GM12891 (cell line): Measurements from ENCODE around the gene OR2M2. TPM values are rescaled to one million over a fixed set of nuclear protein-coding genes. Genes with fewer than 3 reads are reported as not detected.

ENCODE experiments used
- DNase-seq: peaks from one replicate; pipeline ENCODE4 v3.0.0; 2011; ENCODE audit warnings: low spot score; ENCODE audit not compliant: insufficient read length
- FAIRE-seq: peaks from 2 replicates; lab custom pipeline; 2011; peaks lifted over from hg19 to GRCh38; lab: Jason Lieb, UNC
- PAX5 ChIP-seq: IDR thresholded peaks from 2 replicates; pipeline ENCODE4 v1.6.1; 2011; ENCODE audit warnings: low read length, moderate library complexity, mild to moderate bottlenecking; ENCODE audit not compliant: insufficient read depth, severe bottlenecking
- POLR2A ChIP-seq: IDR thresholded peaks from 2 replicates; pipeline ENCODE4 v1.6.1; 2011; ENCODE audit warnings: low read depth, low read length, control low read depth
- POLR2AphosphoS5 ChIP-seq: IDR thresholded peaks from 2 replicates; pipeline ENCODE4 v1.6.1; 2011; ENCODE audit warnings: low read depth, low read length, control low read depth
- POU2F2 ChIP-seq: IDR thresholded peaks from 2 replicates; pipeline ENCODE4 v1.6.1; 2011; ENCODE audit warnings: low read depth, mild to moderate bottlenecking, control low read depth, low read length, moderate library complexity
- SPI1 ChIP-seq: IDR thresholded peaks from 2 replicates; pipeline ENCODE4 v1.6.1; 2011; ENCODE audit warnings: low read depth, low read length, control low read depth
- TAF1 ChIP-seq: IDR thresholded peaks from 2 replicates; pipeline ENCODE4 v1.6.1; 2011; ENCODE audit warnings: low read depth, low read length, control low read depth
- polyA plus RNA-seq: library from polyadenylated mRNA; unstranded; fragments of >200 nt; gene quantifications from one replicate; pipeline ENCODE4 v1.2.1, GENCODE V29; 2012; ENCODE audit warnings: low read depth, missing spikeins, inconsistent platforms; ENCODE audit not compliant: missing spikeins

Gene OR2M2, protein sequence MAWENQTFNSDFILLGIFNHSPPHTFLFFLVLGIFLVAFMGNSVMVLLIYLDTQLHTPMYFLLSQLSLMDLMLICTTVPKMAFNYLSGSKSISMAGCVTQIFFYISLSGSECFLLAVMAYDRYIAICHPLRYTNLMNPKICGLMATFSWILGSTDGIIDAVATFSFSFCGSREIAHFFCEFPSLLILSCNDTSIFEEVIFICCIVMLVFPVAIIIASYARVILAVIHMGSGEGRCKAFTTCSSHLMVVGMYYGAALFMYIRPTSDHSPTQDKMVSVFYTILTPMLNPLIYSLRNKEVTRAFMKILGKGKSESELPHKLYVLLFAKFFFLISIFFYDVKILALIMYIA
- not detected for polyA plus RNA-seq

DNA sequence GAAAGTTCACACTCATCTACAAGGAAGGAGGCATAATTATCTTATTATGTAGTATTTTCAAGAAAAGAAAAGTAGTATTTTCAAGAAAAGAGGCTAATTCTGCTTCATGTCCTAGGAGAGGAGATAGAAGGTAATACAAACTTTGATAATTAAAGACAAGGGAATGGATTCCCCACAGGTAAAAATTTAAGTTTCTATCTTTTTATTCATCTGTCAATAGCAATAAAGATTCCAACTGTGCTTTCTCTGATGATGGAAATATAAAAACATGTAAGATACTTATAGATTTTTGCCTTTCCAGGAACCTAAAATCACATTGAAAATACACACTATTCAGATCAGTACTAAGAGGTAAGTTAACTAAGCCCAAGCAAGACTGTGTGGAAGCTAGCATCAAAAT, at the start of gene OR2M2:
TSS of gene OR2M2 (plus strand) at position 301 of the 400 bp plus-strand sequence. CDS start 5,165 bp downstream, outside the sequence.
- FAIRE-seq (no peak), DNase-seq (no peak)
- TF ChIP-seq POLR2A (no peak), POU2F2 (no peak), POLR2AphosphoS5 (no peak), TAF1 (no peak), SPI1 (no peak), PAX5 (no peak)

DNA sequence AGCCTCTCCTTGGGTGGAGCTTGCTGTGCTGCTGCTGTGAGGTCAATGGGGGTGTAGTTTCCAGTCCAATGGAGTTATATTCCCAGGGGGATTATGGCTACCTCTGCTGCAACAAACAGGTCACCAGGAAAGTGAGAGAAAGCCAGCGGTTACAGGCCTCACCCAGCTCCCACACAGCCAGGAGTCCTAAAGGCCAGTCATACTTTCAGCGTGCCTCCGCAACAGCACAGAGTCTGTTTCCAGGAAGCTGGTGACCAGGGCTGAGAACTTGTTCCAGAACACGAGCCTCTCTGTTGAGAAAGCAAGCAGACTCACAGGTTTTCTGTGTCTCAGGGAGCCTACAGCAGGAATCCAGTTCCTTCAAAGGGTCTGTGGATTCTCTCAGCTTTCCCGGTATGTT, 47.0 kb upstream of the OR2M2 start:
- FAIRE-seq (no peak), DNase-seq (no peak)
- no peak for TF ChIP-seq SPI1
- TF ChIP-seq POU2F2: no peak
- TF ChIP-seq TAF1: no peak
- TF ChIP-seq PAX5: no peak
- TF ChIP-seq POLR2AphosphoS5: no peak
- TF ChIP-seq POLR2A: no peak

DNA sequence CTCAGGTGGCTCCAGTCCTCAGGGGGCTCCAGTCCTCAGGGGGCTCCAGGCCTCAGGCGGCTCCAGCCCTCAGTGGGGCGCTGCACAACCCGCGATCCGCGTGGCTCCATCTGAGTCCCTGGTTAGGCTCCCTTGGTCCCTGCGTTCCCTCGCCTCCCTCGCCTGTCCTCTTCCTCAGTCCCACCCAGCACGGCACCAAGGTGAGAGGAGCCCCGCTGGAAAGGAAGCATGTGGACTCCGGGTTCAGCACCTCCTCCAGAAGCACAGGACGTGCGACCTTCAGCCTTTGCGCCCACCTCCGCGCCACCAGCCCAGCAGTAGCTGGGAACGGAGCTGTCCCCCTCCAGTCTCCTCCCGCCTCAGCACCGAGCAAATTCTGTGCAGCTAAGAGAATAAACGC, 37.8 kb upstream of the OR2M2 start:
- TF ChIP-seq SPI1 (no peak), POLR2AphosphoS5 (no peak), POU2F2 (no peak), PAX5 (no peak), TAF1 (no peak), POLR2A (no peak)
- FAIRE-seq: no peak
- DNase-seq: no peak

DNA sequence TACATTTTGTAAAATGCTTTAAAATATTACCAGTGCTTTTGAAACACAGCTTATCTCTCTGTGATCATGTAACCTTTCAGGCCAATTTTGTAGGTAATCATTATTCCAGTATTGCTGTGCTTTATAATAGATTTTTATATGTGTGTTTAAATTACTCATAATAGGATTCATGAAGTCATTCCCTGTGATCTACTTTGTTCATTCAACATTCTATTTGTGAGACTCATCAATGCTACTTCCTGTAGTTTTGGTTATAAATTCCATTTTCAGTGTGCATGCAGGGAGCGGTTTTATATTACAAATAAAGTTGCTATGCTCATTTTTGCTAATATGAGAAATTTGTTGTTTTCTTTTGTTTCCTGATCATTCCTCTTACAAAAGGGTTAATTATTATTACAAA, 33.8 kb upstream of the OR2M2 start:
- no peak for TF ChIP-seq POLR2AphosphoS5
- no peak for TF ChIP-seq PAX5
- no peak for TF ChIP-seq SPI1
- TF ChIP-seq TAF1: no peak
- TF ChIP-seq POU2F2: no peak
- no peak for TF ChIP-seq POLR2A
- no peak for DNase-seq
- no peak for FAIRE-seq

DNA sequence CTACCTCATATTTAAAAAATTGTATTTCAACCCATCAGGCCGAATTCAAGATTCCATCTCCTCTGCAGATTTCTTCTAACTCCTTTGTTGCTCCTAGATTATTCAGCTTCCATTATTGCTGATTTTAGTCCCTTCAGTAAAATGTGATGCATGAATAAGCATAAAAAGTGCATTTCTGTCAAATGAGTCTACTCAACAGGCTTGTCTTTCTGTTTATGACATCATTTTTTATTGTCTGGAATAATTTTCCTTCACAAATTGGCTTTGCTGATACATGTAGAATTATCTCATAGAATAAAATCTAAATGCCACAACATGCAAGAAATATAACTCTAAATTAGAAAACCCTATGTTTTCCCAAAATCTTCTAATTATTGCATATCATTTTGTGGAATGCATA, 31.3 kb upstream of the OR2M2 start:
- DNase-seq (no peak), FAIRE-seq (no peak)
- TF ChIP-seq SPI1 (no peak), POLR2AphosphoS5 (no peak), POLR2A (no peak), POU2F2 (no peak), PAX5 (no peak), TAF1 (no peak)

DNA sequence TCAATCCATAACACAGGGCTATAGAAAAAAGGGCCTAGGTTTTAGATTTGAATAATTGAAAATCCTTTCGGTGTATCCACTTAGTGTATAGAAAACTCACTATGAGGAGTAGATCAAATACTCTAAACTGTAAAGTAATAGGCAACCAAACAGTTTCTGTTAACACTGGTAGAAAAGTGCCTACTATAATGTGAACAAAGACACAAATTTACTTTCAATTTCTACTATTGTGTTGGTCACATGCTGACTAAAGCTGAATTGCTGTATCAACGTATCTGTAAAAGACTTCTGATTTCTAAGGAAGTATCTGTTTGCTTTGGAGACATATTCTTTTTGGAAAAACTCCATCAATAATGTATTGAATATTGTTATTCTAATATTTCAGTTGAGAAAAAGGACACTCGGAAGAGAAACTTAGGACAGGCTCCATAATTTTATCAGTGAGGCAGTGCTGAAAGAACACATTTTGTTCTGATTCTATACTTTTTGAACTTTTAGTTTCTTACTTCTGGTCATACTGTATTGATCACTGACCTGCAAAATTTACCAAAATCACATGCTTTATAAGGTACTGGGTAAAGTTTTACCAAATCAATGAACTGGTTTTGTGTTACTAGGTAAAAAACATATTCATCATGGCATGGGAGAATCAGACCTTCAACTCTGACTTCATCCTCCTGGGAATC, 30.0 kb upstream of the OR2M2 start, which contains the start of gene OR2M5:
TSS of gene OR2M5 (plus strand) at position 636 of the 686 bp plus-strand sequence. CDS start at position 636, 0 bp downstream.
- no peak for TF ChIP-seq POLR2A
- no peak for TF ChIP-seq SPI1
- TF ChIP-seq PAX5: no peak
- no peak for TF ChIP-seq POLR2AphosphoS5
- no peak for TF ChIP-seq TAF1
- TF ChIP-seq POU2F2: no peak
- no peak for DNase-seq
- no peak for FAIRE-seq

DNA sequence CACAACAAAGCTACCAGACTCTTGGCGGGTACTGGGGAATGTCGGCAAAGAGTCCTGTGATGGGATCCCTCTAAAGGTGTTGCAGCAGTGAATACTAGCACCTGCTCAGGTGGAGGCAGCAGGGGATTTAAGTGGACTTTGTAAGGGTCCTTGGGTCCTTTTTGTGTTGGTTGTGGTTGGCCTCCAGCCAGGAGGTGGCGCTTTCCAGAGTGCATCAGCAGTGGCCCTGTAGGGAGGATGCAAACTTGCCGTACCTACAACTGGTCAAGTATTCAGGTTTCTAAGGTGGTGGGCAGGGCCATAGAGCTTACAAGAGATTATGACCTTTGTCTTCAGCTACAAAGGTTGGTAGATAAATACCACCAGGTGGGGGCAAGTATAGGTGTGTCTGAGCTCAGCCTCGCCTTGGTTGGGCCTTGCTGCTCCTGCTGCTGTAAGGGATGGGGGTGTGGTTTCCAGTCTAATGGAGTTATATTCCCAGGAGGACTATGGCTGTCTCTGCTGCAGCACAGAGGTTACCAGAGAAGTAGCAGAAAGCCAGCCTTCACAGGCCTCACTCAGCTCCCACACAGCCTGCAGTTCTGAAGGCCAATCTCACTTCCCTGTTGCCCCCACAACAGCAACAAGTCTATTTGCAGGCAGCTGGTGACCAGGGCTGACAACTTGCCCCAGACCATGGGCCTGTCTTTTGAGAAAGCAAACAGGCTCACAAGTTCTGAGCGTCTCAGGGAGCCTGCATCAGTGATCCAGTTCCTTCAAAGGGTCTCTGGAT, 22.4 kb upstream of the OR2M2 start:
- FAIRE-seq: no peak
- DNase-seq: no peak
- TF ChIP-seq POLR2A (no peak), PAX5 (no peak), POU2F2 (no peak), POLR2AphosphoS5 (no peak), TAF1 (no peak), SPI1 (no peak)

DNA sequence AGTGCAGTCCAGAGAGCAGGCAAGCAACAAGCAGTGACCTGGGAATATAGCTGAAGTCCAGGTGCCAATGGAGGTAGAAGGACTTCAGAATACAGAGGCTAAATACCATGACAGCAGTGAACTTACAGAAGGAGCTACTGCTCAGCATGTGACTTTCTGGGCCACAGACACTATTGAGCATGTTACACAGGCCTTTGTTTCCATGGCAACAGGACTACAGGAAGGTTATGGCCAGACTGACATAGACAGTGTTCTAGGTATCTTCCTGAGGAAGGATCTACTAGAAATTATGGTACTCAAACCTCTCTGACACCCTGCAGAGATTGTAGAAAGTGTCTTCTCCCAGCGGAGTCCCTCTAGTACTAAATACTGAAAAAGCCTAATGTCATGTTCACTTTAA, 18.7 kb upstream of the OR2M2 start:
- DNase-seq (no peak), FAIRE-seq (no peak)
- TF ChIP-seq POU2F2 (no peak), TAF1 (no peak), PAX5 (no peak), SPI1 (no peak), POLR2AphosphoS5 (no peak), POLR2A (no peak)

DNA sequence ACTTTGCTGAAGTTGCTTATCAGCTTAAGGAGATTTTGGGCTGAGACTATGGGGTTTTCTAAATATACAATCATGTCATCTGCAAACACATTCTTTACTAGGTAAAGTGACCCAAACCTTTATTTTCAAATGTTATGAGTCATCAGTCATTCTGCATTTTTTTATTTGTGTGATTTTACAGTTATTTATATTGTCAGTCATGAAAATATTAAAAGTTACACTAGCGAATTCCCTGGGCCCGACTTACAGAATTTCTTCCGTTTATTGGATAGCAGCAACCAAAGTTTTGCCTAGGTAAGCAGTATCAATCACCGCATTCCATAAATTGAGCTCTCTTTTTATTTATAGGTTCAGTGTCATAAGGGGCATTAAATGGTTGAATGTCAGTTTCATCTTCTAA, 15.9 kb upstream of the OR2M2 start:
- FAIRE-seq: no peak
- DNase-seq: no peak
- TF ChIP-seq POLR2AphosphoS5 (no peak), SPI1 (no peak), TAF1 (no peak), PAX5 (no peak), POLR2A (no peak), POU2F2 (no peak)
